ENCODE data around the gene BPIFA2. TPM values are rescaled to one million over a fixed set of nuclear protein-coding genes. Genes with fewer than 3 reads are reported as not detected.
"Not testable (repeated sequence)": the region's sequence is repeated elsewhere in the genome, so short reads cannot be mapped to it uniquely, and the experiment has no call there.

Gene BPIFA2
- total RNA-seq, 1 experiment from 2014 or later = not detected

- TF ChIP-seq CTCF (conservative IDR thresholded peaks at IDR 0.05) = no peak
- no CpG with 5 or more reads among the region's 3 CpGs for WGBS (ENCODE audit: extremely low coverage, insufficient read length, low lambda C conversion rate)
Measured at GRCh38 chr20:33120934-33121333, 47.0 kb upstream of the BPIFA2 start.

GRCh38 chr20:33122297-33122696 is 45.7 kb upstream of the BPIFA2 start:
- not testable (repeated sequence) for H3K4ac ChIP-seq (ENCODE audit: low read depth, low read length); H3K56ac ChIP-seq (ENCODE audit: insufficient read length, low read depth, low read length); H2BK5ac ChIP-seq (ENCODE audit: insufficient read length, low read length); H3K14ac ChIP-seq (ENCODE audit: insufficient read depth, low read length); H3K4me2 ChIP-seq (ENCODE audit: insufficient read depth, insufficient read length, low read length); H3K18ac ChIP-seq (ENCODE audit: insufficient read length, low read depth, low read length); H3K23ac ChIP-seq (ENCODE audit: insufficient read length, low read depth, low read length); H2AFZ ChIP-seq (ENCODE audit: low read length); H2BK120ac ChIP-seq (ENCODE audit: low read depth, low read length, poor library complexity, severe bottlenecking); H2BK12ac ChIP-seq (ENCODE audit: insufficient read length, low read depth, low read length); H2AK5ac ChIP-seq (ENCODE audit: insufficient read length, low read length); H4K8ac ChIP-seq (replicated peaks; ENCODE audit: insufficient read length, low read depth, low read length); H4K5ac ChIP-seq (ENCODE audit: insufficient read length, low read depth, low read length); H3K27ac Mint-ChIP-seq; H3K27me3 ChIP-seq (ENCODE audit: insufficient read depth, low read length); H3K79me1 ChIP-seq (ENCODE audit: insufficient read depth, low read depth, low read length, poor library complexity, severe bottlenecking); H3K79me2 ChIP-seq (ENCODE audit: insufficient read depth, low read length); H3K4me1 Mint-ChIP-seq; H3K23me2 ChIP-seq (ENCODE audit: insufficient read length, low read depth, low read length, poor library complexity, severe bottlenecking); DNase-seq; H4K91ac ChIP-seq (ENCODE audit: insufficient read length, low read depth, low read length); H3K36me3 Mint-ChIP-seq (ENCODE audit: insufficient read depth in 1 of 3, low read depth in 3 of 3); H3T11ph ChIP-seq (ENCODE audit: low read length); H4K20me1 ChIP-seq (ENCODE audit: control insufficient read depth, insufficient read depth, insufficient read length); H2BK15ac ChIP-seq (ENCODE audit: low read depth, low read length); H3K9ac ChIP-seq (ENCODE audit: extremely low read depth, insufficient read length, low read length); H3K4me1 ChIP-seq (ENCODE audit: insufficient read depth, low read length); H2BK20ac ChIP-seq (ENCODE audit: low read depth, low read length, poor library complexity, severe bottlenecking); H3K9me3 ChIP-seq (ENCODE audit: control insufficient read depth, low read depth, low read length); H3K27ac ChIP-seq (ENCODE audit: insufficient read length, low read depth, low read length); H3K4me3 Mint-ChIP-seq
- Mint-ChIP-seq H3K9me3 (peaks cover 17 to 18% of the 10 kb centered on the region in 2 experiments), H3K27me3 (ENCODE audit: low read depth) (peaks cover 43% of the 10 kb centered on the region)
- no CpG with 5 or more reads among the region's 1 CpG for WGBS (ENCODE audit: extremely low coverage, insufficient read length, low lambda C conversion rate)

More at GRCh38 chr20:33120934-33121333, 47.0 kb upstream of the BPIFA2 start:
- Mint-ChIP-seq H3K9me3 (peaks cover 20 to 21% of the 10 kb centered on the region in 2 experiments), H3K27me3 (ENCODE audit: low read depth) (peaks cover 42% of the 10 kb centered on the region), H3K4me3 (no peak overlapping the region), H3K27ac (no peak overlapping the region), H3K4me1 (peaks cover 0 to under 1% of the 10 kb centered on the region in 2 experiments; a peak in 1 of 4 replicates), H3K36me3 (ENCODE audit: insufficient read depth in 1 of 3, low read depth in 3 of 3) (peaks cover 2 to 5% (median 4%) of the 10 kb centered on the region in 3 experiments; a peak in 4 of 7 replicates)
- Histone ChIP-seq H3K79me2 (ENCODE audit: insufficient read depth, low read length) (no peaks in the 10 kb centered on the region), H4K8ac (replicated peaks; ENCODE audit: insufficient read length, low read depth, low read length) (no peak overlapping the region), H2BK120ac (ENCODE audit: low read depth, low read length, poor library complexity, severe bottlenecking) (no peak overlapping the region), H3K9ac (ENCODE audit: extremely low read depth, insufficient read length, low read length) (no peak overlapping the region), H3K27ac (ENCODE audit: insufficient read length, low read depth, low read length) (no peak overlapping the region), H2BK15ac (ENCODE audit: low read depth, low read length) (no peak overlapping the region), H2BK5ac (ENCODE audit: insufficient read length, low read length) (no peak overlapping the region), H3T11ph (ENCODE audit: low read length) (no peak overlapping the region), H2BK20ac (ENCODE audit: low read depth, low read length, poor library complexity, severe bottlenecking) (no peak overlapping the region), H4K5ac (ENCODE audit: insufficient read length, low read depth, low read length) (no peak overlapping the region), H3K27me3 (ENCODE audit: insufficient read depth, low read length) (no peaks in the 10 kb centered on the region), H3K23ac (ENCODE audit: insufficient read length, low read depth, low read length) (no peak overlapping the region), H3K9me3 (ENCODE audit: control insufficient read depth, low read depth, low read length) (no peaks in the 10 kb centered on the region), H3K18ac (ENCODE audit: insufficient read length, low read depth, low read length) (no peak overlapping the region), H3K23me2 (ENCODE audit: insufficient read length, low read depth, low read length, poor library complexity, severe bottlenecking) (no peaks in the 10 kb centered on the region), H2BK12ac (ENCODE audit: insufficient read length, low read depth, low read length) (no peak overlapping the region), H2AFZ (ENCODE audit: low read length) (no peak overlapping the region), H3K4ac (ENCODE audit: low read depth, low read length) (no peak overlapping the region), H3K14ac (ENCODE audit: insufficient read depth, low read length) (no peak overlapping the region), H3K79me1 (ENCODE audit: insufficient read depth, low read depth, low read length, poor library complexity, severe bottlenecking) (no peaks in the 10 kb centered on the region), H3K4me1 (ENCODE audit: insufficient read depth, low read length) (no peaks in the 10 kb centered on the region), H2AK5ac (ENCODE audit: insufficient read length, low read length) (no peak overlapping the region), H4K20me1 (ENCODE audit: control insufficient read depth, insufficient read depth, insufficient read length) (no peaks in the 10 kb centered on the region), H3K4me2 (ENCODE audit: insufficient read depth, insufficient read length, low read length) (no peak overlapping the region), H3K56ac (ENCODE audit: insufficient read length, low read depth, low read length) (no peak overlapping the region), H4K91ac (ENCODE audit: insufficient read length, low read depth, low read length) (no peak overlapping the region)
- DNase-seq = no peak
